ENCODE data around the gene PSG1.

Gene PSG1

DNA sequence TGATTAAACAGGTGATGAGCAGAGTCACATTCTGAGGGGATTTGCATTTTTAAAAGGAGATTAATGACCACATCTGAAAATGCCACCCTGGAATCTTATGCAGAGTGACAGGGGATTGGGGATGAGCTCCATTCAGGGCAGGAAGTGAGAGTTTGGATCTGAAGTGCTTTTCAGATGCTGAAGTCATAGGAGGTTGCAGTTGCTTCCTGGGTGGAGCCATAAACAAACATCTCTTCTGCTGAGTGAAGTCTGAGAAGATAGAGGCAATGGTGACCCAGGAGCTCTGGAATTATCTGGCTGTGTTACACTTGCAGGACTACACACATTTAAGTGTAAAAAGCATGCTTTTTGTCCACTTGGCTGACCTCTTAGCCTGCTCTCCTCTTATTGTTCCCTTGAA, 62.6 kb downstream of the PSG1 start:
- DNase-seq = no peak

Measured in left hindlimb (tissue), 1 donor.